Caco-2 (cell line): ENCODE measurements around the gene IDI2. TPM values are rescaled to one million over a fixed set of nuclear protein-coding genes. Genes with fewer than 3 reads are reported as not detected.

ENCODE experiments used
- BruUV-seq: library from RNA; stranded (reverse); fragments of 400-500 nt; replicated peaks from 2 replicates; lab custom pipeline; 2021; lab: Mats Ljungman, UMichigan
- CTCF ChIA-PET: fragments of 300-600 bp; sonication (Branson Sonifier 250); formaldehyde crosslinking; loops from one replicate; lab custom pipeline; 2022; ENCODE audit warnings: antibody characterized with exemption; lab: Charles Lee
- POLR2A ChIA-PET: fragments of 300-600 bp; sonication (Branson Sonifier 250); formaldehyde crosslinking; loops from one replicate; lab custom pipeline; 2022; ENCODE audit warnings: antibody characterized with exemption; lab: Charles Lee
- DNase-seq, 2 experiments: peaks; one replicate each; pipeline versions ENCODE4 v3.0.0 to v3.0.0-alpha.2; 2020 to 2022
- H3K27me3 ChIP-seq: replicated peaks from 2 replicates; pipeline ENCODE4 v1.6.0; 2011; ENCODE audit warnings: low read length; ENCODE audit not compliant: control insufficient read depth, insufficient read depth
- H3K36me3 ChIP-seq: 2 replicates; pipeline ENCODE4 v1.5.1; 2011; ENCODE audit warnings: low read length; ENCODE audit not compliant: control insufficient read depth, insufficient read depth
- H3K4me1 ChIP-seq: fragments of 250-450 bp; sonication (Bioruptor Pico); 2 replicates; pipeline ENCODE4 v1.5.1; 2020; ENCODE audit warnings: mild to moderate bottlenecking
- H3K4me3 ChIP-seq: 2 replicates; pipeline ENCODE4 v1.5.1; 2011; ENCODE audit warnings: low read depth, mild to moderate bottlenecking, control low read depth, low read length
- H3K9me3 ChIP-seq: fragments of 250-450 bp; sonication (Bioruptor Pico); 2 replicates; pipeline ENCODE4 v1.5.1; 2020; ENCODE audit warnings: mild to moderate bottlenecking, moderate library complexity
- H3K27ac Mint-ChIP-seq: one replicate; pipeline ENCODE4 v1.8.0; 2022; ENCODE audit warnings: mixed read lengths; ENCODE audit not compliant: unreplicated experiment
- H3K27me3 Mint-ChIP-seq: one replicate; pipeline ENCODE4 v1.8.0; 2022; ENCODE audit warnings: mixed read lengths; ENCODE audit not compliant: insufficient read depth, unreplicated experiment
- H3K36me3 Mint-ChIP-seq: one replicate; pipeline ENCODE4 v1.8.0; 2022; ENCODE audit warnings: mild to moderate bottlenecking, mixed read lengths; ENCODE audit not compliant: insufficient read depth, unreplicated experiment
- H3K4me1 Mint-ChIP-seq: one replicate; pipeline ENCODE4 v1.8.0; 2022; ENCODE audit warnings: low read depth, mixed read lengths; ENCODE audit not compliant: unreplicated experiment
- H3K4me3 Mint-ChIP-seq: one replicate; pipeline ENCODE4 v1.8.0; 2022; ENCODE audit warnings: mild to moderate bottlenecking, moderate library complexity, mixed read lengths; ENCODE audit not compliant: unreplicated experiment
- H3K9me3 Mint-ChIP-seq: one replicate; pipeline ENCODE4 v1.8.0; 2022; ENCODE audit warnings: mixed read lengths; ENCODE audit not compliant: unreplicated experiment
- CTCF ChIP-seq, 2 experiments: fragments of 200-600 bp in 1 of 2; IDR thresholded peaks; 1 replicate in 1 of 2; 2 replicates in 1 of 2; pipeline versions ENCODE4 v1.5.1 to v1.8.0; 2011 to 2022; ENCODE audit warnings: antibody characterized with exemption in 1 of 2, control low read depth in 1 of 2, inconsistent platforms in 1 of 2, low read depth in 1 of 2, low read length in 1 of 2, mild to moderate bottlenecking in 1 of 2, moderate library complexity in 1 of 2; ENCODE audit not compliant: insufficient read depth in 1 of 2, severe bottlenecking in 1 of 2, unreplicated experiment in 1 of 2
- intact Hi-C: fragments of 100-400 bp; cut with micrococcal nuclease; formaldehyde crosslinking; loops from one replicate; pipeline ENCODE4 v1.10.0; 2022; ENCODE audit not compliant: unreplicated experiment
- total RNA-seq: library from RNA; stranded (reverse); gene quantifications from 2 replicates; pipeline ENCODE4 v1.2.3, GENCODE V29; 2022

Gene IDI2
- total RNA-seq, 1 experiment from 2014 or later, result not detected

GRCh38 chr10:985361-985760 lies 40.3 kb downstream of the IDI2 start:
- POLR2A ChIA-PET, result interaction anchor here (2.6 to 6.2 kb wide), 4 partner anchors 11 to 64 kb away, joined by 14 to 123 read pairs (median 22); partner anchors contain the start of genes IDI1 and LARP4B
- CTCF ChIA-PET, result interaction anchor here (2.6 to 2.8 kb wide), 2 partner anchors 12 to 15 kb away, joined by 9 to 14 read pairs; no protein-coding TSS in a partner anchor
- H3K4me1 Mint-ChIP-seq, result peaks cover 46% of the 10 kb centered on the region

GRCh38 chr10:983971-984655 lies 41.5 kb downstream of the IDI2 start:
- no peak for TF ChIP-seq CTCF (IDR thresholded peaks at IDR 0.05; ENCODE audit: insufficient read depth in 1 of 2, low read depth in 1 of 2, low read length in 1 of 2, severe bottlenecking in 1 of 2, unreplicated experiment in 1 of 2)
- Histone ChIP-seq H3K4me3 (no peak overlapping the region), H3K9me3 (peaks cover 29% of the 10 kb centered on the region), H3K4me1 (peaks cover 49% of the 10 kb centered on the region), H3K27me3 (no peaks in the 10 kb centered on the region), H3K36me3 (no peaks in the 10 kb centered on the region)
- peak overlapping the region; percentile 99 for H3K27ac Mint-ChIP-seq
- BruUV-seq, result no TSS peak
- peaks cover 77% of the 10 kb centered on the region for H3K36me3 Mint-ChIP-seq
- intact Hi-C loops, result loop anchor here (1.0 kb wide), 4 partner anchors 10 to 65 kb away; partner anchors contain the start of genes IDI1 and LARP4B
- H3K27me3 Mint-ChIP-seq, result no peaks in the 10 kb centered on the region
- H3K4me3 Mint-ChIP-seq, result peak overlapping the region; percentile 66
- ChIA-PET CTCF (interaction anchor here (1.4 to 2.6 kb wide), 2 partner anchors 11 to 14 kb away, joined by 3 to 9 read pairs; no protein-coding TSS in a partner anchor), POLR2A (interaction anchor here (0.5 to 6.2 kb wide), 5 partner anchors 10 to 65 kb away, joined by 5 to 123 read pairs (median 16); partner anchors contain the start of genes IDI1 and LARP4B)
- peaks cover 37% of the 10 kb centered on the region for H3K4me1 Mint-ChIP-seq
- peaks cover 19% of the 10 kb centered on the region for H3K9me3 Mint-ChIP-seq
- peak; percentile 96 to 98 for DNase-seq

More at GRCh38 chr10:985361-985760, 40.3 kb downstream of the IDI2 start:
- Histone ChIP-seq H3K4me3 (no peak overlapping the region), H3K27me3 (no peaks in the 10 kb centered on the region), H3K9me3 (peaks cover 16% of the 10 kb centered on the region), H3K4me1 (peaks cover 60% of the 10 kb centered on the region), H3K36me3 (no peaks in the 10 kb centered on the region)
- Mint-ChIP-seq H3K9me3 (peaks cover 12% of the 10 kb centered on the region), H3K27me3 (no peaks in the 10 kb centered on the region), H3K36me3 (peaks cover 79% of the 10 kb centered on the region), H3K4me3 (no peak overlapping the region), H3K27ac (peak overlapping the region; percentile 99)
- peak in 1 of 2 experiments; percentile 50 for DNase-seq
- TF ChIP-seq CTCF (IDR thresholded peaks at IDR 0.05; ENCODE audit: insufficient read depth in 1 of 2, low read depth in 1 of 2, low read length in 1 of 2, severe bottlenecking in 1 of 2, unreplicated experiment in 1 of 2), result no peak
- intact Hi-C loops, result no loop called here
- no TSS peak for BruUV-seq

- no peaks in the 10 kb centered on the region for H3K36me3 ChIP-seq
- Mint-ChIP-seq H3K36me3 (peaks cover 76% of the 10 kb centered on the region), H3K9me3 (peaks cover 26% of the 10 kb centered on the region), H3K27ac (peak overlapping the region; percentile 99), H3K27me3 (no peaks in the 10 kb centered on the region), H3K4me1 (peaks cover 37% of the 10 kb centered on the region), H3K4me3 (peak overlapping the region; percentile 66)
- H3K27me3 ChIP-seq, result no peaks in the 10 kb centered on the region
- BruUV-seq, result TSS peak; percentile 1
- peaks cover 49% of the 10 kb centered on the region for H3K4me1 ChIP-seq
- peaks cover 36% of the 10 kb centered on the region for H3K9me3 ChIP-seq
- intact Hi-C loops, result no loop called here
- TF ChIP-seq CTCF (IDR thresholded peaks at IDR 0.05; ENCODE audit: insufficient read depth in 1 of 2, low read depth in 1 of 2, low read length in 1 of 2, severe bottlenecking in 1 of 2, unreplicated experiment in 1 of 2), result no peak
- ChIA-PET CTCF (interaction anchor here (1.4 kb wide), 1 partner anchor 10 kb away, joined by 3 read pairs; no protein-coding TSS in a partner anchor), POLR2A (interaction anchor here (2.4 to 6.2 kb wide), 4 partner anchors 9 to 65 kb away, joined by 14 to 123 read pairs (median 16); partner anchors contain the start of genes IDI1 and LARP4B)
- peak in 1 of 2 experiments; percentile 34 for DNase-seq
- H3K4me3 ChIP-seq, result no peak overlapping the region
These were observed 42.3 kb downstream of the IDI2 start for GRCh38 chr10:983401-983800.
